Measurements from ENCODE around the gene SRMS. TPM values are rescaled to one million over a fixed set of nuclear protein-coding genes. Genes with fewer than 3 reads are reported as not detected.

Gene SRMS
- total and polyA plus RNA-seq, 3 donors from 2014 or later, result 0.19 to 0.42 (median 0.24) TPM

- Histone ChIP-seq H3K27ac (no peak overlapping the region), H3K4me3 (no peak overlapping the region), H3K27me3 (no peaks in the 10 kb centered on the region), H3K36me3 (ENCODE audit: low read depth, missing control alignments) (no peaks in the 10 kb centered on the region), H3K9me3 (no peaks in the 10 kb centered on the region), H3K4me1 (no peaks in the 10 kb centered on the region)
- 95 to 100% methylated on average over 9 to 17 of the region's 17 CpGs for WGBS, 2 donors
- no peak for TF ChIP-seq CTCF (IDR thresholded peaks at IDR 0.05)
- TF ChIP-seq POLR2A (IDR thresholded peaks at IDR 0.05), result no peak
- intact Hi-C loops (cut with DNase I; ENCODE audit: low total_unique reads), result no loop called here
- no peak for DNase-seq
These were observed 39.2 kb upstream of the SRMS start for GRCh38 chr20:63586797-63587196.

- Histone ChIP-seq H3K27me3 (no peaks in the 10 kb centered on the region), H3K27ac (no peak overlapping the region), H3K9me3 (no peaks in the 10 kb centered on the region), H3K4me3 (no peak overlapping the region), H3K4me1 (no peaks in the 10 kb centered on the region), H3K36me3 (ENCODE audit: low read depth, missing control alignments) (no peaks in the 10 kb centered on the region)
- WGBS, 2 donors, result 86 to 89% methylated on average over 21 to 22 of the region's 22 CpGs
- intact Hi-C loops (cut with DNase I; ENCODE audit: low total_unique reads), result no loop called here
- TF ChIP-seq POLR2A (IDR thresholded peaks at IDR 0.05) (no peak), CTCF (IDR thresholded peaks at IDR 0.05) (no peak)
- DNase-seq, result no peak
These were observed 38.3 kb upstream of the SRMS start for GRCh38 chr20:63585616-63586565.

- no peaks in the 10 kb centered on the region for H3K27me3 ChIP-seq
- no peak overlapping the region for H3K27ac ChIP-seq
- DNase-seq, result no peak
- TF ChIP-seq CTCF (IDR thresholded peaks at IDR 0.05), result no peak
- TF ChIP-seq POLR2A (IDR thresholded peaks at IDR 0.05), result no peak
- WGBS, 2 donors, result 85 to 87% methylated on average over 20 to 23 of the region's 23 CpGs
- H3K4me3 ChIP-seq, result no peak overlapping the region
- intact Hi-C loops (cut with DNase I; ENCODE audit: low total_unique reads), result no loop called here
- H3K9me3 ChIP-seq, result no peaks in the 10 kb centered on the region
- no peaks in the 10 kb centered on the region for H3K36me3 ChIP-seq (ENCODE audit: low read depth, missing control alignments)
- H3K4me1 ChIP-seq, result no peaks in the 10 kb centered on the region
These were observed 35.0 kb upstream of the SRMS start for GRCh38 chr20:63582382-63583063.

- WGBS, 2 donors, result 67 to 72% methylated on average over 4 to 10 of the region's 12 CpGs
- Histone ChIP-seq H3K9me3 (no peaks in the 10 kb centered on the region), H3K27ac (no peak overlapping the region), H3K4me1 (no peaks in the 10 kb centered on the region), H3K27me3 (no peaks in the 10 kb centered on the region), H3K36me3 (ENCODE audit: low read depth, missing control alignments) (no peaks in the 10 kb centered on the region), H3K4me3 (no peak overlapping the region)
- peak; percentile 50 for DNase-seq
- intact Hi-C loops (cut with DNase I; ENCODE audit: low total_unique reads), result no loop called here
- TF ChIP-seq POLR2A (IDR thresholded peaks at IDR 0.05) (no peak), CTCF (IDR thresholded peaks at IDR 0.05) (no peak)
These were observed 33.4 kb upstream of the SRMS start for GRCh38 chr20:63580796-63581461.

Measured in testis (tissue), 3 donors.